Smooth muscle cell (in vitro differentiated cells): ENCODE measurements around the gene RNF40. TPM values are rescaled to one million over a fixed set of nuclear protein-coding genes. Genes with fewer than 3 reads are reported as not detected.

ENCODE experiments used
- DNase-seq: peaks from one replicate; lab custom pipeline; 2025; ENCODE audit not compliant: unreplicated experiment; lab: John Stamatoyannopoulos, UW
- H2AFZ ChIP-seq: fragments of 200-600 bp; sonication (generic); 2 replicates; pipeline ENCODE4 v1.6.0; 2016; ENCODE audit warnings: antibody characterized with exemption, low read depth, mild to moderate bottlenecking
- H3F3A ChIP-seq: fragments of 200-600 bp; sonication (generic); 2 replicates; pipeline ENCODE4 v1.6.0; 2017; ENCODE audit warnings: antibody characterized with exemption, low read depth
- H3K27ac ChIP-seq: fragments of 200-600 bp; sonication (generic); 2 replicates; pipeline ENCODE4 v1.5.1; 2016; ENCODE audit warnings: low read depth, mild to moderate bottlenecking
- H3K27me3 ChIP-seq: fragments of 200-600 bp; sonication (generic); 2 replicates; pipeline ENCODE4 v1.6.1; 2016; ENCODE audit warnings: low read depth, mild to moderate bottlenecking
- H3K36me3 ChIP-seq: fragments of 200-600 bp; sonication (generic); 2 replicates; pipeline ENCODE4 v1.5.1; 2016; ENCODE audit warnings: low read depth
- H3K4me1 ChIP-seq: fragments of 200-600 bp; sonication (generic); 2 replicates; pipeline ENCODE4 v1.5.1; 2016; ENCODE audit warnings: low read depth
- H3K4me2 ChIP-seq: fragments of 200-600 bp; sonication (generic); 2 replicates; pipeline ENCODE4 v1.6.0; 2016; ENCODE audit warnings: mild to moderate bottlenecking
- H3K4me3 ChIP-seq: fragments of 200-600 bp; sonication (generic); 2 replicates; pipeline ENCODE4 v1.5.1; 2016; ENCODE audit warnings: mild to moderate bottlenecking
- H3K79me2 ChIP-seq: fragments of 200-600 bp; sonication (generic); 2 replicates; pipeline ENCODE4 v1.6.0; 2016; ENCODE audit warnings: low read depth, mild to moderate bottlenecking
- H3K9ac ChIP-seq: fragments of 200-600 bp; sonication (generic); 2 replicates; pipeline ENCODE4 v1.6.0; 2016; ENCODE audit warnings: low read depth
- H3K9me3 ChIP-seq: fragments of 200-600 bp; sonication (generic); replicated peaks from 2 replicates; pipeline ENCODE4 v1.5.1; 2016; ENCODE audit warnings: low read depth
- H4K20me1 ChIP-seq: fragments of 200-600 bp; sonication (generic); 2 replicates; pipeline ENCODE4 v1.6.0; 2016; ENCODE audit warnings: low read depth
- CTCF ChIP-seq: fragments of 200-600 bp; sonication (generic); IDR thresholded peaks from 2 replicates; pipeline ENCODE4 v1.5.1; 2017; ENCODE audit warnings: borderline replicate concordance, mild to moderate bottlenecking, antibody characterized with exemption; ENCODE audit not compliant: insufficient read depth, poor library complexity, severe bottlenecking
- WGBS: methylation state at CpG from one replicate; pipeline ENCODE4 v1.1.7; 2016; ENCODE audit warnings: low lambda C conversion rate; 5-methylcytosine and 5-hydroxymethylcytosine counted together
- polyA plus RNA-seq: library from polyadenylated mRNA; unstranded; fragments of >200 nt; fragmentation: Nextera tagmentation; extraction: Ambion mirVana; gene quantifications from 2 replicates; pipeline ENCODE4 v1.2.1, GENCODE V29; 2016
- total RNA-seq: library from RNA; depleted of rRNA; stranded (reverse); fragments of >200 nt; gene quantifications from 2 replicates; pipeline ENCODE4 v1.2.3, GENCODE V29; 2014

Gene RNF40
- total and polyA plus RNA-seq, 2 experiments from 2014 or later, result 66.1 to 92.5 TPM

- H3K4me3 ChIP-seq, result peak overlapping the region; percentile 76
- H4K20me1 ChIP-seq, result no peaks in the 10 kb centered on the region
- under 1% methylated on average over 78 of the region's 81 CpGs for WGBS
- DNase-seq, result peak; percentile 22
- peaks cover 4% of the 10 kb centered on the region for H3K79me2 ChIP-seq
- no peaks in the 10 kb centered on the region for H3K9me3 ChIP-seq
- H2AFZ ChIP-seq, result no peak overlapping the region
- peaks cover 2% of the 10 kb centered on the region for H3K36me3 ChIP-seq
- TF ChIP-seq CTCF, result no peak
- peaks cover 9% of the 10 kb centered on the region for H3K4me1 ChIP-seq
- H3F3A ChIP-seq, result peaks cover 13% of the 10 kb centered on the region
- H3K4me2 ChIP-seq, result peak overlapping the region; percentile 99
- no peaks in the 10 kb centered on the region for H3K27me3 ChIP-seq
- H3K9ac ChIP-seq, result peak overlapping the region; percentile 65
- peak overlapping the region; percentile 62 for H3K27ac ChIP-seq
Measured at GRCh38 chr16:30775392-30776188, 13.5 kb downstream of the RNF40 start.

DNA sequence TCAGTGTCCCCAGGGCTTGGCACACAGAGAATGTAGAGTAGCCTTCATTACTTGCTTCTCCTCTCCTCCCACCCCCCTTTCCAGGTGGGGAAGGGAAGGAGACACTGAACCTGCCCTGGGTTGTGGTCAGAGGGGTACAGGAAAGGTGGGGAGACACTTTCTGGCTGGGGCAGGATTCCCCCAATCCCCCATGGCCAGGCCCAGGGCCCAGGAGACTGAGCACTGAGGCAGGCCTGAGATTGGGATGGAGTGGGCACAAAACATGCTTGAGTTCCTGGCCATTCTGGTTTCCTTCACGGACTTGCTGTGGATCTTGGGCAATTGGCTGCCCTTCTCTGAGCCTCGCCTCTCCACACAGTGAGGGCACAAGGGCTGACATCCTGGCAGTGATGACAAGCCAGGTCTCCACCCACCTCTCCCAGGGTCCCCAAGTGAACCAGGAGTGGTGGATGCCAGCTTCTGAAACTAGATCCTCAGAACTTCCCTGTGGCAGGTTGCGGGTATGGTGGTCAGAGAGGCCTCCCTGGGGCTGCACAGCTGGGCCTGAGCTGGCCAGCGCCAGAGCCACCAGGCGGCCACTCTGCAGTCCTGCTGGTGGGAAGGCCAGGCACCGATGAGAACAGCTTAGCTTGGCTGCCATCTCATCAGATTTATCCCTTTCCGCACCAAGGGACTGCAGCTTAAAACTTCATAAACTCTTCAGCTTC, 15.6 kb downstream of the RNF40 start:
- Histone ChIP-seq H3K27ac (no peak overlapping the region), H3K9ac (no peak overlapping the region), H3F3A (peaks cover 13% of the 10 kb centered on the region), H3K4me1 (peaks cover 9% of the 10 kb centered on the region), H4K20me1 (no peaks in the 10 kb centered on the region), H3K4me2 (no peak overlapping the region), H3K4me3 (no peak overlapping the region), H3K79me2 (peaks cover 4% of the 10 kb centered on the region), H3K27me3 (no peaks in the 10 kb centered on the region), H3K9me3 (no peaks in the 10 kb centered on the region), H3K36me3 (no peaks in the 10 kb centered on the region), H2AFZ (no peak overlapping the region)
- no peak for TF ChIP-seq CTCF
- 92% methylated on average over 7 of the region's 7 CpGs for WGBS
- no peak for DNase-seq

- Histone ChIP-seq H3K4me2 (no peak overlapping the region), H3K27me3 (no peaks in the 10 kb centered on the region), H3K4me1 (peaks cover 9% of the 10 kb centered on the region), H4K20me1 (no peaks in the 10 kb centered on the region), H3K9me3 (no peaks in the 10 kb centered on the region), H3K27ac (no peak overlapping the region), H3K79me2 (peaks cover 4% of the 10 kb centered on the region), H3K9ac (no peak overlapping the region), H3F3A (peaks cover 13% of the 10 kb centered on the region), H3K4me3 (no peak overlapping the region), H3K36me3 (no peaks in the 10 kb centered on the region), H2AFZ (no peak overlapping the region)
- DNase-seq, result no peak
- 87% methylated on average over 14 of the region's 14 CpGs for WGBS
- TF ChIP-seq CTCF, result no peak
Measured at GRCh38 chr16:30778549-30779244, 16.6 kb downstream of the RNF40 start.
